ENCODE measurements around the gene PRKAG2.
A peak's percentile ranks its signal among the peaks of the same experiment; 100 is the strongest.

The PRKAG2 gene

DNA sequence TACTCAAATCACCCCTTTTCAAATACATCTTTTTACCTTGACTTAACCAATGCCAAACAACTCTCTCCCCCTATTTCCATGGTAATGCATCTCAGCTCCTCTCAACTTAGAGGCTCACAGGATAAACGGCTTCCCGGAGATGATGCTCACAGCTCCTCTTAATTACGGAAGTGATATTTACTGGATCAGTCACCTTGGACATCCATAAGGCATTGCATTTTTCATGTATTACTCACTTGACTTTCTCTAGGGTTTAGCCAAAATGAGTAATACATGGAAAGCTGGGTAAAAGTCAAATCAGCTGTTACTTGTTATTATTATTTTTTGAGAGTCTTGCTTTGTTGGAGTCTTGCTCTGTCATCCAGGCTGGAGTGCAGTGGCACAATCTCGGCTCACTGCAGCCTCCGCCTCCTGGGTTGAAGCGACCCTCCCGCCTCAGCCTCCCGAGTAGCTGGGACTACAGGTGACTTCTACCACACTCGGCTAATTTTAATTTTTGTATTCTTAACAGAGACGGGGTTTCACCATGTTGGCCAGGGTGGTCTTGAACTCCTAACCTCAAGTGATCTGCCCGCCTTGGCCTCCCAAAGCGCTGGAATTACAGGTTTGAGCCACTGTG is 283.9 kb downstream of the PRKAG2 start:
- H3K9ac ChIP-seq (ENCODE audit: low read depth, low read length, poor library complexity): no peak overlapping the region
- no peak overlapping the region for H3K4me3 ChIP-seq (ENCODE audit: low read length in 2 of 2)
- no peak overlapping the region for H2BK5ac ChIP-seq (ENCODE audit: low read length)
- H4K91ac ChIP-seq (ENCODE audit: low read depth, low read length, poor library complexity): no peak overlapping the region
- H3K27ac ChIP-seq (replicated peaks; ENCODE audit: low read length): no peak overlapping the region
- no peak overlapping the region for H4K8ac ChIP-seq (ENCODE audit: low read depth, low read length)
- H3K18ac ChIP-seq (ENCODE audit: low read length): no peak overlapping the region
- no peaks in the 10 kb centered on the region for H3K79me1 ChIP-seq (ENCODE audit: low read depth, low read length)
- no peaks in the 10 kb centered on the region for H3K27me3 ChIP-seq (ENCODE audit: control insufficient read depth in 3 of 3, insufficient read depth in 3 of 3, low read depth in 1 of 3, low read length in 3 of 3)
- H3K9me3 ChIP-seq (replicated peaks in 1 of 2; ENCODE audit: control insufficient read depth in 2 of 2, insufficient read depth in 1 of 2, low read depth in 1 of 2, low read length in 2 of 2): peaks cover 0 to 3% of the 10 kb centered on the region in 2 donors
- no peak overlapping the region for H2AK5ac ChIP-seq (ENCODE audit: low read depth, low read length)
- no peak overlapping the region for H2BK120ac ChIP-seq (ENCODE audit: low read depth, low read length)
- H3K23ac ChIP-seq (ENCODE audit: low read depth, low read length, poor library complexity): no peak overlapping the region
- H3K14ac ChIP-seq (ENCODE audit: low read length): no peak overlapping the region
- H2BK15ac ChIP-seq (ENCODE audit: low read length): no peak overlapping the region
- no peak overlapping the region for H3K4me2 ChIP-seq (ENCODE audit: insufficient read depth, low read length, poor library complexity, severe bottlenecking)
- H3K4me1 ChIP-seq (ENCODE audit: control insufficient read depth in 2 of 2, insufficient read depth in 1 of 2, low read depth in 1 of 2, low read length in 2 of 2): peaks cover 0 to 2% of the 10 kb centered on the region in 2 donors
- H3K36me3 ChIP-seq (replicated peaks in 1 of 2; ENCODE audit: control insufficient read depth in 2 of 2, insufficient read depth in 2 of 2, low read length in 2 of 2): peaks cover 0 to 1% of the 10 kb centered on the region in 2 donors
- no peak for DNase-seq (ENCODE audit: low spot score)
- WGBS, 2 donors (ENCODE audit: extremely low coverage in 2 of 2, insufficient read length in 2 of 2, insufficient replicate concordance in 1 of 2): no CpG with 5 or more reads among the region's 12 CpGs
- H2BK12ac ChIP-seq (ENCODE audit: low read length): no peak overlapping the region
- no peak overlapping the region for H2AFZ ChIP-seq (ENCODE audit: low read length)
- no peak overlapping the region for H3K4ac ChIP-seq (ENCODE audit: low read length)

DNA sequence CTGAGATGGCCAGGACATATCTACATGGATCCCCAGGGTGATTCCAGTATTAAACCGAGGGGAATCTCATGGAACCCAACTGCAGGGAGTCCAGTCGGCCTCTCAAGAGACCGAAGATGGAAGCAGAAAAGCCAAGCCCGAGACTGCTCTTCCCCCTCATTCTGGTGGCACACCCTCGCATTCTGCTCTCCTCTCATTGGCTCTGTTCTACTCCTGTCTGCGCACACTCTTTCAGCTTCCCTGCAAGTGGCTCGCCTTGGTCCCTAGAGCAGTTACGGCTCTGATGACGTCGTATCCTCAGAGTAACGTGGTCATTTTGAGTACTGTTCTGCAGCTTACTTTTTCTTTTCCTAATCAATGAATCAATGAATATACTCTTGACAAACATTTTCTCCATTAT is 284.6 kb downstream of the PRKAG2 start:
- H2BK120ac ChIP-seq (ENCODE audit: low read depth, low read length): no peak overlapping the region
- no peak overlapping the region for H2BK15ac ChIP-seq (ENCODE audit: low read length)
- no peak overlapping the region for H2BK5ac ChIP-seq (ENCODE audit: low read length)
- no peak overlapping the region for H3K4me2 ChIP-seq (ENCODE audit: insufficient read depth, low read length, poor library complexity, severe bottlenecking)
- peaks cover 0 to 2% of the 10 kb centered on the region in 2 donors for H3K4me1 ChIP-seq (ENCODE audit: control insufficient read depth in 2 of 2, insufficient read depth in 1 of 2, low read depth in 1 of 2, low read length in 2 of 2)
- H3K36me3 ChIP-seq (replicated peaks in 1 of 2; ENCODE audit: control insufficient read depth in 2 of 2, insufficient read depth in 2 of 2, low read length in 2 of 2): peaks cover 0 to 1% of the 10 kb centered on the region in 2 donors
- no peak overlapping the region for H4K8ac ChIP-seq (ENCODE audit: low read depth, low read length)
- H3K79me1 ChIP-seq (ENCODE audit: low read depth, low read length): no peaks in the 10 kb centered on the region
- H4K91ac ChIP-seq (ENCODE audit: low read depth, low read length, poor library complexity): no peak overlapping the region
- no peaks in the 10 kb centered on the region for H3K27me3 ChIP-seq (ENCODE audit: control insufficient read depth in 3 of 3, insufficient read depth in 3 of 3, low read depth in 1 of 3, low read length in 3 of 3)
- H3K14ac ChIP-seq (ENCODE audit: low read length): no peak overlapping the region
- no CpG with 5 or more reads among the region's 11 CpGs for WGBS, 2 donors (ENCODE audit: extremely low coverage in 2 of 2, insufficient read length in 2 of 2, insufficient replicate concordance in 1 of 2)
- no peak overlapping the region for H3K4ac ChIP-seq (ENCODE audit: low read length)
- no peak overlapping the region for H2AK5ac ChIP-seq (ENCODE audit: low read depth, low read length)
- H3K23ac ChIP-seq (ENCODE audit: low read depth, low read length, poor library complexity): no peak overlapping the region
- no peak overlapping the region for H3K27ac ChIP-seq (replicated peaks; ENCODE audit: low read length)
- no peak for DNase-seq (ENCODE audit: low spot score)
- no peak overlapping the region for H3K9ac ChIP-seq (ENCODE audit: low read depth, low read length, poor library complexity)
- H2AFZ ChIP-seq (ENCODE audit: low read length): no peak overlapping the region
- no peak overlapping the region for H3K4me3 ChIP-seq (ENCODE audit: low read length in 2 of 2)
- peaks cover 0 to 3% of the 10 kb centered on the region in 2 donors for H3K9me3 ChIP-seq (replicated peaks in 1 of 2; ENCODE audit: control insufficient read depth in 2 of 2, insufficient read depth in 1 of 2, low read depth in 1 of 2, low read length in 2 of 2)
- no peak overlapping the region for H3K18ac ChIP-seq (ENCODE audit: low read length)
- H2BK12ac ChIP-seq (ENCODE audit: low read length): no peak overlapping the region

DNA sequence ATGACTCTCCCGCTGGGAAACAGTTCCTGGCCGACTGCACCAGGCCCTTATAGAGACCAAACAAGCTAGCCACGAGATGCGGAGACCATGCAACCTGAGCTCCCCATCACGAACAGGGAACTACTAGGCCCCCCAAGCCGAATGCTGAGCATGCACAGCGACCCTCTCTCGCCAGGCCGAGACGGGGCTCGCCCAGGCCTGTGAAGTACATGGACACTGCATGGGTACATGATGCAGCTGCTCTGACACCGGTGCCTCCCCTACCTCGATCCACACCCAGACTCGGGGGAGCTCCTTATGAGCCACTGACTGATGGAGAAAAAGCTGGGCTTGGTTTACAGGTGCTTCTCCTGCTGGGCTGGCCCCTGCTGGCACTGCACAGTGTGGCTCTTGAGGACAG is 285.0 kb downstream of the PRKAG2 start:
- H3K4me3 ChIP-seq (ENCODE audit: low read length in 2 of 2): no peak overlapping the region
- H3K9me3 ChIP-seq (replicated peaks in 1 of 2; ENCODE audit: control insufficient read depth in 2 of 2, insufficient read depth in 1 of 2, low read depth in 1 of 2, low read length in 2 of 2): peaks cover 0 to 3% of the 10 kb centered on the region in 2 donors
- H3K4me2 ChIP-seq (ENCODE audit: insufficient read depth, low read length, poor library complexity, severe bottlenecking): no peak overlapping the region
- peak overlapping the region; percentile 32 for H3K9ac ChIP-seq (ENCODE audit: low read depth, low read length, poor library complexity)
- no peak for DNase-seq (ENCODE audit: low spot score)
- H3K27ac ChIP-seq (replicated peaks; ENCODE audit: low read length): no peak overlapping the region
- no peak overlapping the region for H3K4ac ChIP-seq (ENCODE audit: low read length)
- H3K18ac ChIP-seq (ENCODE audit: low read length): no peak overlapping the region
- no peak overlapping the region for H2BK5ac ChIP-seq (ENCODE audit: low read length)
- H3K23ac ChIP-seq (ENCODE audit: low read depth, low read length, poor library complexity): no peak overlapping the region
- no peak overlapping the region for H2AK5ac ChIP-seq (ENCODE audit: low read depth, low read length)
- no peak overlapping the region for H4K91ac ChIP-seq (ENCODE audit: low read depth, low read length, poor library complexity)
- no peaks in the 10 kb centered on the region for H3K79me1 ChIP-seq (ENCODE audit: low read depth, low read length)
- H3K14ac ChIP-seq (ENCODE audit: low read length): no peak overlapping the region
- no peak overlapping the region for H2BK120ac ChIP-seq (ENCODE audit: low read depth, low read length)
- H3K27me3 ChIP-seq (ENCODE audit: control insufficient read depth in 3 of 3, insufficient read depth in 3 of 3, low read depth in 1 of 3, low read length in 3 of 3): no peaks in the 10 kb centered on the region
- no peak overlapping the region for H2AFZ ChIP-seq (ENCODE audit: low read length)
- no peak overlapping the region for H2BK12ac ChIP-seq (ENCODE audit: low read length)
- no peak overlapping the region for H4K8ac ChIP-seq (ENCODE audit: low read depth, low read length)
- no CpG with 5 or more reads among the region's 14 CpGs for WGBS, 2 donors (ENCODE audit: extremely low coverage in 2 of 2, insufficient read length in 2 of 2, insufficient replicate concordance in 1 of 2)
- H2BK15ac ChIP-seq (ENCODE audit: low read length): no peak overlapping the region
- H3K4me1 ChIP-seq (ENCODE audit: control insufficient read depth in 2 of 2, insufficient read depth in 1 of 2, low read depth in 1 of 2, low read length in 2 of 2): peaks cover 0 to 2% of the 10 kb centered on the region in 2 donors
- H3K36me3 ChIP-seq (replicated peaks in 1 of 2; ENCODE audit: control insufficient read depth in 2 of 2, insufficient read depth in 2 of 2, low read length in 2 of 2): peaks cover 0 to 1% of the 10 kb centered on the region in 2 donors

DNA sequence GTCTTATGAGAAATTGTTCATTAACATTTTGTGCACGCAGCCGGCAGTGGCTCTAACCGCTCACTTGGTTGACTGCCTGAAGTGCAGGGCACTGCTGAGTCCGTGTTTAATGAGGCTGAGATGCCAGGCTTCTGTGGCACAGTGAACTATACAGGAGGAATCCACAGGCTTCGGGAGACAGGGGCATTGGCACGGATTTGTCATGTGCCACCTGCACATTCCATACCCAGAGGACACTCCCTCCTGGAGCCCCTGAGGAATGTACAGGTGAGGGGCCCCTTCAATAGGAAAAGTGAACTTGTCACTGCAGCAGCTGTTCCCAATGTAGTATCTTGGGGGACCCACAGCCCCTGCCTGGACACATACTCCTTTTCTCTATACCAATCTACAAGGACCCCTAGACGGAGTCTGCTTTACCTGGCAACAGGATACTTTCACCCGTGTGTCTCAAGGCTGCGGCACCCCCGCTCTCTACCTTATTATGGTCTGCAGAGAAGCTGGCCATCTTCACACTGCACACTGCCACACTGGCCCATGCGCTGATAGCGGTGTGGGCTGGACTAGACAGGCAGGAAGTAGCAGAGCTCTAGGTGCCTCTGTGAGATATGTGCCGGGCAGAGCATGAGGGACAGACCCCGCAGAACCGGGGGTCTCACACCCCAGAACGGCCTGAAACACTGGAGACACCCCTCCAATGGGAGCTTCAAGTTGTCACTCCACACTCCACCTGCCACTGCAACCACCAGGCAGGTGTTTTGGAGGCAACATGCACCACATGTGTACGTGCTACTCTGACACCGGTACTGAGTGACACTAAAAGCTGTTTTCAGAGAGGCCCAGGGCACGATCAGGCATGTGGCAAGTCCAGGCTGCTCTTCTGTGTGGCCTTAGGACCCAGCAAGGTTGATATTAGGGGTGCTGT is 285.8 kb downstream of the PRKAG2 start:
- Histone ChIP-seq H3K4me3 (ENCODE audit: low read length in 2 of 2) (no peak overlapping the region), H4K91ac (ENCODE audit: low read depth, low read length, poor library complexity) (no peak overlapping the region), H3K4me1 (ENCODE audit: control insufficient read depth in 2 of 2, insufficient read depth in 1 of 2, low read depth in 1 of 2, low read length in 2 of 2) (peaks cover 0 to 2% of the 10 kb centered on the region in 2 donors), H3K79me1 (ENCODE audit: low read depth, low read length) (no peaks in the 10 kb centered on the region), H3K4ac (ENCODE audit: low read length) (no peak overlapping the region), H2BK120ac (ENCODE audit: low read depth, low read length) (no peak overlapping the region), H3K27ac (replicated peaks; ENCODE audit: low read length) (no peak overlapping the region), H3K27me3 (ENCODE audit: control insufficient read depth in 3 of 3, insufficient read depth in 3 of 3, low read depth in 1 of 3, low read length in 3 of 3) (no peaks in the 10 kb centered on the region), H3K9me3 (replicated peaks in 1 of 2; ENCODE audit: control insufficient read depth in 2 of 2, insufficient read depth in 1 of 2, low read depth in 1 of 2, low read length in 2 of 2) (peaks cover 0 to 3% of the 10 kb centered on the region in 2 donors), H3K14ac (ENCODE audit: low read length) (peak overlapping the region; percentile 47), H2BK15ac (ENCODE audit: low read length) (no peak overlapping the region), H3K4me2 (ENCODE audit: insufficient read depth, low read length, poor library complexity, severe bottlenecking) (no peak overlapping the region), H4K8ac (ENCODE audit: low read depth, low read length) (no peak overlapping the region), H2BK12ac (ENCODE audit: low read length) (no peak overlapping the region), H3K36me3 (replicated peaks in 1 of 2; ENCODE audit: control insufficient read depth in 2 of 2, insufficient read depth in 2 of 2, low read length in 2 of 2) (peaks cover 0 to 1% of the 10 kb centered on the region in 2 donors), H3K23ac (ENCODE audit: low read depth, low read length, poor library complexity) (no peak overlapping the region), H3K18ac (ENCODE audit: low read length) (peak overlapping the region; percentile 67), H2BK5ac (ENCODE audit: low read length) (no peak overlapping the region), H2AFZ (ENCODE audit: low read length) (no peak overlapping the region), H2AK5ac (ENCODE audit: low read depth, low read length) (no peak overlapping the region), H3K9ac (ENCODE audit: low read depth, low read length, poor library complexity) (no peak overlapping the region)
- WGBS, 2 donors (ENCODE audit: extremely low coverage in 2 of 2, insufficient read length in 2 of 2, insufficient replicate concordance in 1 of 2): no CpG with 5 or more reads among the region's 19 CpGs
- DNase-seq (ENCODE audit: low spot score): no peak
